AG04449 (cell line): ENCODE measurements around the gene MTSS2.

Source experiments
- CTCF ChIA-PET: fragments of 350-600 bp; formaldehyde crosslinking; extraction: SDS; loops from one replicate; lab custom pipeline; 2021; ENCODE audit warnings: antibody characterized with exemption; lab: Yijun Ruan, JAX
- POLR2A ChIA-PET: fragments of 400-600, 350-600 bp; formaldehyde crosslinking; extraction: SDS; loops from one replicate; lab custom pipeline; 2020; ENCODE audit warnings: antibody characterized with exemption, inconsistent platforms; lab: Yijun Ruan, JAX
- DNase-seq: peaks from one replicate; pipeline ENCODE4 v3.0.0-alpha.2; 2010; ENCODE audit warnings: low read depth, low spot score
- H3K4me3 ChIP-seq: 2 replicates; pipeline ENCODE4 v1.5.1; 2011; ENCODE audit warnings: low read depth, mild to moderate bottlenecking, control low read depth, low read length
- TF ChIP-seq, protein P1 (sequence below): IDR thresholded peaks from one replicate; pipeline ENCODE4 v1.5.1; 2011; ENCODE audit warnings: mild to moderate bottlenecking, moderate library complexity, low read length, control low read depth, inconsistent platforms; ENCODE audit not compliant: insufficient read depth; ENCODE audit errors: missing control alignments

The MTSS2 gene

DNA sequence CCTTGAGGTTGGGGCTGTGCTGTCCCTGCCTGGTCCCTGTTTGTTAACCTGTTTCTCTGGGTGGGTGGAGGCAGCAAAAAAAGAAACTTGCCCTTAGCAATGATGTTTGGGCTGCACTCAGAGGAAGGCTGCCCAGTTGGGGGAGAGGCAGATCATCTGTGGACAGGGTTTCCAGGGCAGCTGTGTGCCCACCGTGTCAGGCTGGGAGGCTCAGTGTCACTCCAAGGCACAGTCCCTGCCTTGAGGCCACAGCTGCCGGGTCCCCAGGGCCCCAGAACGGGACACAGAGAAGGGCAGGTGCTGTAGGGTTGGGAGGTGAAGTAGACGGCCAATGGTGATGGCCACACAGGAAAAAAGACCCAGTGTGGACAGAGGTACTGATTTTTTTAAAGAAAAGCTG is 35.6 kb downstream of the MTSS2 start:
- ChIA-PET CTCF (interaction anchor here (5.2 to 6.4 kb wide), 5 partner anchors 12 to 318 kb away, joined by 45 to 126 read pairs (median 62); no protein-coding TSS in a partner anchor), POLR2A (no interaction called here)
- no peak for DNase-seq
- TF ChIP-seq, protein P1, sequence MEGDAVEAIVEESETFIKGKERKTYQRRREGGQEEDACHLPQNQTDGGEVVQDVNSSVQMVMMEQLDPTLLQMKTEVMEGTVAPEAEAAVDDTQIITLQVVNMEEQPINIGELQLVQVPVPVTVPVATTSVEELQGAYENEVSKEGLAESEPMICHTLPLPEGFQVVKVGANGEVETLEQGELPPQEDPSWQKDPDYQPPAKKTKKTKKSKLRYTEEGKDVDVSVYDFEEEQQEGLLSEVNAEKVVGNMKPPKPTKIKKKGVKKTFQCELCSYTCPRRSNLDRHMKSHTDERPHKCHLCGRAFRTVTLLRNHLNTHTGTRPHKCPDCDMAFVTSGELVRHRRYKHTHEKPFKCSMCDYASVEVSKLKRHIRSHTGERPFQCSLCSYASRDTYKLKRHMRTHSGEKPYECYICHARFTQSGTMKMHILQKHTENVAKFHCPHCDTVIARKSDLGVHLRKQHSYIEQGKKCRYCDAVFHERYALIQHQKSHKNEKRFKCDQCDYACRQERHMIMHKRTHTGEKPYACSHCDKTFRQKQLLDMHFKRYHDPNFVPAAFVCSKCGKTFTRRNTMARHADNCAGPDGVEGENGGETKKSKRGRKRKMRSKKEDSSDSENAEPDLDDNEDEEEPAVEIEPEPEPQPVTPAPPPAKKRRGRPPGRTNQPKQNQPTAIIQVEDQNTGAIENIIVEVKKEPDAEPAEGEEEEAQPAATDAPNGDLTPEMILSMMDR: no peak
- no peak overlapping the region for H3K4me3 ChIP-seq

DNA sequence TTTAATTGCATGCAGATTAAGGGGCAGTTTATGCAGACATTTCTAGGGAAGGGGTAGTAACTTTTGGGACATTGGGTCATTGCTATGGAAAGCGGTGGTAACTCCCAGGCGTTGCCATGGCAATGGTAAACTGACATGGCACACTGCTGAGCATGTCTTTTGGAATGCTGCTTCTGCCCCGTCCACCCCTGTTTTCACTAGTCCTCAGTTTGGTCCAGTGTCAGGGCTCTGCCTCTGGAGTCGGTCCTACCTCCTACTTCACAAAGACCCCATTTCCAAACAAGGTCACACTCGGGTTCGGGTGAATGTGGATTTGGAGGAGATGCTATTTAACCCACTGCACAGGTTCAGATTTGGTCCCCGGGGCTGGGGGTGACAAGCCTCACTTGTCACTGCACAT is 36.6 kb downstream of the MTSS2 start:
- DNase-seq: no peak
- CTCF ChIA-PET: no interaction called here
- POLR2A ChIA-PET: no interaction called here
- H3K4me3 ChIP-seq: no peak overlapping the region
- TF ChIP-seq, protein P1: no peak

DNA sequence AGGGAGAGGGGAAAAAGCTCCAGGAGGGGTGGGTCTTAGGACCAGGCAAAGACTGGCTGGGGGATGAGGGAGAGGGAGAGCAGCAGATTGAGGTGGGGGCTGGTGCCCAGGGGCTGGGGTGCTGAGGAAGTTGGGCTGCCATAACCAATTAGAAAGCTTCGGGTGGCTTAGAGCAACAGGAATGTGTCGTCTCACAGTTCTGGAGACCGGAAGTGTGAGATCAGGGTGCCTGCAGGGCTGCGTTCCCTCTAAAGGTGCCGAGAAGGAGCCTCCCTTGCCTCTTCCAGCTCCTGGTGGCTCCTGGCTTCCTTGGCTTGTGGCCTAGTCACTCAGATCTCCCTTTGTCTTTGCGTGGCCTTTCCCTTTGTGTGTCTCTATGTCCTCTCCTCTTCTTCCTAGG is 37.2 kb downstream of the MTSS2 start:
- CTCF ChIA-PET: no interaction called here
- TF ChIP-seq, protein P1: no peak
- no peak for DNase-seq
- POLR2A ChIA-PET: no interaction called here
- no peak overlapping the region for H3K4me3 ChIP-seq

DNA sequence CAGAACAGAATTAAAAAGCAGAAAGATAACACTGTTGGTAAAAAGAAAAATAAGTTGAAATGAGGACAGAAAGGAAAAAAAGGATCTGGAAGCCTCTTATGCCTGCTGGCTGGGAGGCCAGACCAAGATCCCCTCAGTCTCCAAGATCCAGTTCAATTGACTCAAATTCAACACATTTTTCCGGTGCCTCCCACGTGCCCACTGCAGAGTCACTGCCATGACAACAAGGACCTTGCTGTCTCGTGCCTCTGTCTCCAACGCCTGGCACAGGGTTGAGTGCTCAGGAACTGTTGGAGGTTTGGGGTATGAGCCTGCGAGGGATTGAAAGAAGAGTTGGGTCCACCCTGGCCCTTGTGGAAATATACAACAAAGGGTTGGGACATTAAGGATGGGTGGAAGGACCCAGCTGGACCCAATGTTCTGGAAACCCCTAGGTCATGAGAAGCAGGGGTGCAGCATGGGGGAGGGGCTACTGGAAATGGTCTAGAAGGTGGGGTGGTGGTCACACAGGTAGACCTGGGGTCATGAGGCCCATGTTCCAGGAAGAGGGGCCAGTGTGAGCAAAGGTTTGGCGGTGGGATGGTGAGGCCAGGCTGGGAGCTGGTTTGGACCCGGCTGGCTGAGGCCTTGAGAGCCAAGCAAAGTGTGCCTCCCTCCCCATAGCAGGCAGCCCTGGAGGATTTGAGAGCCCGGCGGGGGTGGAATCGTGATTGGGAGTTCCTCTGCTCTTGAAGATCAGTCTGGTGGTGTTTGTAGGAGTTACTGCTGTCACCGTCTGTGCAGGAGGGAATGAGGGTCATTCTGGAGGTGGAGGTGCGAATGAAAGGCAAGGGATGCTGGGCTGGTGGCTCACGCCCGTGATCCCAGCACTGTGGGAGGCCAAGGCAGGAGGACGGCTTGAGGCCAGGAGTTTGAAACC is 38.2 kb downstream of the MTSS2 start:
- POLR2A ChIA-PET: no interaction called here
- CTCF ChIA-PET: no interaction called here
- H3K4me3 ChIP-seq: no peak overlapping the region
- TF ChIP-seq, protein P1: no peak
- no peak for DNase-seq

DNA sequence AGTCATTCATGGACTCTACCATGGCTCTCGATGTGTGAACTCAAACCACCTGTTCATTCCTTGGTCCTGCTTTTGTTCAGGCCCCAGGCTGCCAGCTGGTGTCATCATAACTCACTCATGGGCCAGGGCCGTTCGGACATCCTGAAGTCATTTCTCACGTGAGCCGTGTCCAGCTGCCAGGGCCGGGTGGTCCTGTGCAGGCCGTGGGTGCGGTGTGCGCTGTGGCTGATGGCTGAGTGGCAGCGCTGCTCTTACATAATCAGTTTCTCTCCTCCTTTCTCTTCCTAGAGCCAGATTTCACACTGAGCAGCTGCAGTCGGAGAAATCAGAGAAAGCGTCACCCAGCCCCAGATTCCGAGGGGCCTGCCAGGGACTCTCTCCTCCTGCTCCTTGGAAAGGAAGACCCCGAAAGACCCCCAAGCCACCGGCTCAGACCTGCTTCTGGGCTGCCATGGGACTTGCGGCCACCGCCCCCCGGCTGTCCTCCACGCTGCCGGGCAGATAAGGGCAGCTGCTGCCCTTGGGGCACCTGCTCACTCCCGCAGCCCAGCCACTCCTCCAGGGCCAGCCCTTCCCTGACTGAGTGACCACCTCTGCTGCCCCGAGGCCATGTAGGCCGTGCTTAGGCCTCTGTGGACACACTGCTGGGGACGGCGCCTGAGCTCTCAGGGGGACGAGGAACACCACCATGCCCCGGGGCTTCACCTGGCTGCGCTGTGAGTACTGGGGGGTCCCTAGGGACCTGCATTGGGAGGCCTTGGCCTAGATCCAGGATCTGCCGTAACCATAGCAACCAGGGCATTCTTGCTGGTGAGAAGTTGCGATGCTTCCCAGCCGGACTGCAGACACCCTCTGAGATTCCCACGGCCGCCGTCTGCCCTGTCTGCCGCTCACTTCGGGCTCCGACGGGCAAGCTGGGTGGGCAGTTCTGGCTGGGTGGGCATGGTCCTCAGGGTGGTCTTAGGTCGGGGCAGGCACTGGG is 39.3 kb downstream of the MTSS2 start, which contains the start of gene IL34:
TSS of gene IL34 (plus strand) at position 300 of the 982 bp plus-strand sequence. CDS start at position 689, 389 bp downstream.
- TF ChIP-seq, protein P1: no peak

More for the DNA sequence above, 39.3 kb downstream of the MTSS2 start, which contains the start of gene IL34:
- no peak within 1 kb of the TSS for H3K4me3 ChIP-seq
- no peak for DNase-seq
- ChIA-PET POLR2A (no interaction called here), CTCF (no interaction called here)
